Cardiac muscle cell (in vitro differentiated cells and primary cell): ENCODE results near the gene IWS1. TPM values are rescaled to one million over a fixed set of nuclear protein-coding genes. Genes with fewer than 3 reads are reported as not detected.
A peak's percentile ranks its signal among the peaks of the same experiment; 100 is the strongest.

Experiments
- DNase-seq, 2 donors: peaks; one replicate each; pipeline versions ENCODE4 v3.0.0 to v3.0.0-alpha.2; 2010 to 2017; ENCODE audit warnings: low read depth in 1 of 2, low spot score in 1 of 2
- H3K27ac ChIP-seq: fragments of 200-600 bp; sonication (generic); 2 replicates; pipeline ENCODE4 v1.5.1; 2016
- H3K27me3 ChIP-seq: fragments of 200-600 bp; sonication (generic); 2 replicates; pipeline ENCODE4 v1.6.0; 2016; ENCODE audit warnings: control low read depth
- H3K36me3 ChIP-seq: fragments of 200-600 bp; sonication (generic); 2 replicates; pipeline ENCODE4 v1.5.1; 2016; ENCODE audit warnings: control low read depth
- H3K4me1 ChIP-seq: fragments of 200-600 bp; sonication (generic); 2 replicates; pipeline ENCODE4 v1.8.1; 2017; ENCODE audit warnings: low read depth, mild to moderate bottlenecking, mixed run types
- H3K4me3 ChIP-seq: fragments of 200-600 bp; sonication (generic); 2 replicates; pipeline ENCODE4 v1.5.1; 2016; ENCODE audit warnings: mild to moderate bottlenecking
- H3K9me3 ChIP-seq: fragments of 200-600 bp; sonication (generic); 2 replicates; pipeline ENCODE4 v1.5.1; 2017; ENCODE audit warnings: low read depth, mild to moderate bottlenecking, control low read depth
- CTCF ChIP-seq: IDR thresholded peaks from 2 replicates; pipeline ENCODE4 v1.5.1; 2012; ENCODE audit warnings: low read depth, mild to moderate bottlenecking, low read length
- polyA plus RNA-seq: library from polyadenylated mRNA; unstranded; fragments of >200 nt; fragmentation: Nextera tagmentation; extraction: Ambion mirVana; gene quantifications from 2 replicates; pipeline ENCODE4 v1.2.1, GENCODE V29; 2016
- total RNA-seq: library from RNA; depleted of rRNA; stranded (reverse); fragments of >200 nt; gene quantifications from 2 replicates; pipeline ENCODE4 v1.2.3, GENCODE V29; 2016

The IWS1 gene
- total RNA-seq = 47.2 and 55.6 TPM in 2 replicates
- polyA plus RNA-seq = 52.4 and 53.8 TPM in 2 replicates

GRCh38 chr2:127526132-127527000 lies at the start of gene IWS1:
IWS1 (minus strand) TSS chr2:127526489; CDS start chr2:127526208, 281 bp downstream.
- no peaks in the 10 kb centered on the region for H3K9me3 ChIP-seq
- H3K36me3 ChIP-seq = peaks cover 8% of the 10 kb centered on the region
- peaks cover 5% of the 10 kb centered on the region for H3K4me1 ChIP-seq
- TF ChIP-seq CTCF = peak; percentile 22
- no peaks in the 10 kb centered on the region for H3K27me3 ChIP-seq
- peak within 1 kb of the TSS; percentile 80 for H3K4me3 ChIP-seq
- peak; percentile 98 to 99 for DNase-seq
- H3K27ac ChIP-seq = peak within 1 kb of the TSS; percentile 98

GRCh38 chr2:127575941-127576432 lies 49.7 kb upstream of the IWS1 start:
- H3K27ac ChIP-seq = no peak overlapping the region
- no peak for TF ChIP-seq CTCF
- H3K27me3 ChIP-seq = no peaks in the 10 kb centered on the region
- H3K4me1 ChIP-seq = no peaks in the 10 kb centered on the region
- H3K4me3 ChIP-seq = no peak overlapping the region
- DNase-seq = peak in 1 of 2 donors; percentile 64
- no peaks in the 10 kb centered on the region for H3K36me3 ChIP-seq
- H3K9me3 ChIP-seq = no peaks in the 10 kb centered on the region

GRCh38 chr2:127575185-127575765 lies 49.0 kb upstream of the IWS1 start:
- no peaks in the 10 kb centered on the region for H3K27me3 ChIP-seq
- no peak overlapping the region for H3K27ac ChIP-seq
- H3K4me1 ChIP-seq = no peaks in the 10 kb centered on the region
- no peaks in the 10 kb centered on the region for H3K36me3 ChIP-seq
- no peak for TF ChIP-seq CTCF
- no peak for DNase-seq
- H3K9me3 ChIP-seq = no peaks in the 10 kb centered on the region
- no peak overlapping the region for H3K4me3 ChIP-seq

- H3K27ac ChIP-seq = no peak overlapping the region
- H3K4me3 ChIP-seq = no peak overlapping the region
- no peak for DNase-seq
- no peaks in the 10 kb centered on the region for H3K36me3 ChIP-seq
- no peaks in the 10 kb centered on the region for H3K4me1 ChIP-seq
- H3K27me3 ChIP-seq = no peaks in the 10 kb centered on the region
- H3K9me3 ChIP-seq = no peaks in the 10 kb centered on the region
- TF ChIP-seq CTCF = no peak
Measured at GRCh38 chr2:127574656-127575055, 48.4 kb upstream of the IWS1 start.

- Histone ChIP-seq H3K27me3 (no peaks in the 10 kb centered on the region), H3K36me3 (no peaks in the 10 kb centered on the region), H3K27ac (no peak overlapping the region), H3K4me1 (no peaks in the 10 kb centered on the region), H3K9me3 (no peaks in the 10 kb centered on the region), H3K4me3 (no peak overlapping the region)
- no peak for DNase-seq
- no peak for TF ChIP-seq CTCF
Measured at GRCh38 chr2:127573771-127574170, 47.5 kb upstream of the IWS1 start.
